Activated CD4-positive, alpha-beta T cell treated with anti-CD3 and anti-CD28 coated beads, Interleukin-2, amount 10 ng/mL, durations not matched to agents 7 days and 5 days (primary cell): ENCODE measurements around the gene GDPD5. TPM values are rescaled to one million over a fixed set of nuclear protein-coding genes. Genes with fewer than 3 reads are reported as not detected.

ENCODE experiments used
- CTCF ChIA-PET: fragments of 350-600 bp; sonication (Branson Sonifier 250); formaldehyde crosslinking; loops from one replicate; lab custom pipeline; 2021; ENCODE audit warnings: antibody characterized with exemption; lab: Charles Lee
- POLR2A ChIA-PET: fragments of 350-600 bp; sonication (Branson Sonifier 250); formaldehyde crosslinking; loops from one replicate; lab custom pipeline; 2021; ENCODE audit warnings: antibody characterized with exemption; lab: Charles Lee
- DNase-seq: peaks from one replicate; pipeline ENCODE4 v3.0.0-alpha.2; 2020
- H3K27ac Mint-ChIP-seq: one replicate; pipeline ENCODE4 v1.8.0; 2021; ENCODE audit warnings: mild to moderate bottlenecking, moderate library complexity, mixed read lengths
- H3K27me3 Mint-ChIP-seq: one replicate; pipeline ENCODE4 v1.8.0; 2021; ENCODE audit warnings: mixed read lengths
- H3K36me3 Mint-ChIP-seq: one replicate; pipeline ENCODE4 v1.8.0; 2021; ENCODE audit warnings: low read depth, mixed read lengths
- H3K4me1 Mint-ChIP-seq: one replicate; pipeline ENCODE4 v1.8.0; 2021; ENCODE audit warnings: mixed read lengths
- H3K4me3 Mint-ChIP-seq: one replicate; pipeline ENCODE4 v1.8.0; 2021; ENCODE audit warnings: mild to moderate bottlenecking, moderate library complexity, mixed read lengths
- H3K9me3 Mint-ChIP-seq: one replicate; pipeline ENCODE4 v1.8.0; 2021; ENCODE audit warnings: mixed read lengths
- total RNA-seq, 2 experiments: library from RNA; stranded (reverse); gene quantifications; one replicate each; pipeline ENCODE4 v1.2.3, GENCODE V29; 2021

Gene GDPD5
- total RNA-seq, 2 experiments from 2014 or later, result 55.8 to 62.3 TPM

GRCh38 chr11:75447415-75447814, 78.3 kb downstream of the GDPD5 start:
- ChIA-PET CTCF (no interaction called here), POLR2A (no interaction called here)
- DNase-seq, result no peak
- Mint-ChIP-seq H3K27ac (no peak overlapping the region), H3K27me3 (no peaks in the 10 kb centered on the region), H3K36me3 (peaks cover 2% of the 10 kb centered on the region), H3K4me1 (no peaks in the 10 kb centered on the region), H3K9me3 (no peaks in the 10 kb centered on the region), H3K4me3 (no peak overlapping the region)

- Mint-ChIP-seq H3K36me3 (no peaks in the 10 kb centered on the region), H3K4me3 (no peak overlapping the region), H3K27me3 (no peaks in the 10 kb centered on the region), H3K9me3 (no peaks in the 10 kb centered on the region), H3K4me1 (no peaks in the 10 kb centered on the region), H3K27ac (no peak overlapping the region)
- ChIA-PET POLR2A (no interaction called here), CTCF (interaction anchor here (0.7 to 2.9 kb wide), 18 partner anchors 9 to 108 kb away, joined by 3 to 15 read pairs (median 4); partner anchors contain the start of gene GDPD5)
- DNase-seq, result peak; percentile 74
Observed at GRCh38 chr11:75445315-75445953, 80.3 kb downstream of the GDPD5 start.

- Mint-ChIP-seq H3K36me3 (no peaks in the 10 kb centered on the region), H3K4me1 (no peaks in the 10 kb centered on the region), H3K27me3 (peaks cover 2% of the 10 kb centered on the region), H3K9me3 (no peaks in the 10 kb centered on the region), H3K27ac (no peak overlapping the region), H3K4me3 (no peak overlapping the region)
- no peak for DNase-seq
- CTCF ChIA-PET, result interaction anchor here (1.0 to 2.9 kb wide), 5 partner anchors 17 to 88 kb away, joined by 3 to 12 read pairs (median 4); partner anchors contain the start of gene GDPD5
- POLR2A ChIA-PET, result no interaction called here
Observed at GRCh38 chr11:75443043-75443442, 82.7 kb downstream of the GDPD5 start.

GRCh38 chr11:75442161-75442885, 83.4 kb downstream of the GDPD5 start:
- Mint-ChIP-seq H3K27ac (no peak overlapping the region), H3K4me1 (no peaks in the 10 kb centered on the region), H3K36me3 (no peaks in the 10 kb centered on the region), H3K4me3 (no peak overlapping the region), H3K9me3 (no peaks in the 10 kb centered on the region), H3K27me3 (peaks cover 2% of the 10 kb centered on the region)
- CTCF ChIA-PET, result interaction anchor here (1.0 to 2.9 kb wide), 3 partner anchors 81 to 89 kb away, joined by 3 to 12 read pairs (median 3); no protein-coding TSS in a partner anchor
- POLR2A ChIA-PET, result no interaction called here
- no peak for DNase-seq

- CTCF ChIA-PET, result interaction anchor here (0.7 to 1.0 kb wide), 2 partner anchors 87 to 88 kb away, joined by 3 read pairs; no protein-coding TSS in a partner anchor
- no peak overlapping the region for H3K27ac Mint-ChIP-seq
- no peaks in the 10 kb centered on the region for H3K36me3 Mint-ChIP-seq
- no peak for DNase-seq
- no peaks in the 10 kb centered on the region for H3K4me1 Mint-ChIP-seq
- H3K27me3 Mint-ChIP-seq, result peaks cover 2% of the 10 kb centered on the region
- POLR2A ChIA-PET, result no interaction called here
- no peaks in the 10 kb centered on the region for H3K9me3 Mint-ChIP-seq
- H3K4me3 Mint-ChIP-seq, result no peak overlapping the region
Observed at GRCh38 chr11:75441804-75442132, 84.0 kb downstream of the GDPD5 start.

GRCh38 chr11:75440960-75441803, 84.6 kb downstream of the GDPD5 start:
- ChIA-PET POLR2A (no interaction called here), CTCF (interaction anchor here (0.7 kb wide), 1 partner anchor 89 kb away, joined by 3 read pairs; no protein-coding TSS in a partner anchor)
- H3K9me3 Mint-ChIP-seq, result no peaks in the 10 kb centered on the region
- no peaks in the 10 kb centered on the region for H3K4me1 Mint-ChIP-seq
- no peak overlapping the region for H3K27ac Mint-ChIP-seq
- no peaks in the 10 kb centered on the region for H3K36me3 Mint-ChIP-seq
- peaks cover 2% of the 10 kb centered on the region for H3K27me3 Mint-ChIP-seq
- no peak for DNase-seq
- no peak overlapping the region for H3K4me3 Mint-ChIP-seq

- no peaks in the 10 kb centered on the region for H3K4me1 Mint-ChIP-seq
- no peak overlapping the region for H3K27ac Mint-ChIP-seq
- no peak overlapping the region for H3K4me3 Mint-ChIP-seq
- ChIA-PET POLR2A (no interaction called here), CTCF (interaction anchor here (0.9 kb wide), 1 partner anchor 11 kb away, joined by 3 read pairs; no protein-coding TSS in a partner anchor)
- peaks cover 2% of the 10 kb centered on the region for H3K27me3 Mint-ChIP-seq
- no peak for DNase-seq
- no peaks in the 10 kb centered on the region for H3K36me3 Mint-ChIP-seq
- no peaks in the 10 kb centered on the region for H3K9me3 Mint-ChIP-seq
Observed at GRCh38 chr11:75439495-75440120, 86.1 kb downstream of the GDPD5 start.

- CTCF ChIA-PET, result no interaction called here
- no peak for DNase-seq
- Mint-ChIP-seq H3K36me3 (no peaks in the 10 kb centered on the region), H3K9me3 (no peaks in the 10 kb centered on the region), H3K27ac (no peak overlapping the region), H3K4me3 (no peak overlapping the region), H3K27me3 (peaks cover 2% of the 10 kb centered on the region), H3K4me1 (no peaks in the 10 kb centered on the region)
- POLR2A ChIA-PET, result no interaction called here
Observed at GRCh38 chr11:75439026-75439425, 86.7 kb downstream of the GDPD5 start.

GRCh38 chr11:75437966-75438659, 87.6 kb downstream of the GDPD5 start:
- H3K36me3 Mint-ChIP-seq, result no peaks in the 10 kb centered on the region
- no peaks in the 10 kb centered on the region for H3K9me3 Mint-ChIP-seq
- CTCF ChIA-PET, result no interaction called here
- no peaks in the 10 kb centered on the region for H3K4me1 Mint-ChIP-seq
- no peak for DNase-seq
- no peak overlapping the region for H3K4me3 Mint-ChIP-seq
- peaks cover 7% of the 10 kb centered on the region for H3K27me3 Mint-ChIP-seq
- POLR2A ChIA-PET, result no interaction called here
- no peak overlapping the region for H3K27ac Mint-ChIP-seq

- no peak overlapping the region for H3K4me3 Mint-ChIP-seq
- ChIA-PET POLR2A (no interaction called here), CTCF (interaction anchor here (1.1 to 1.3 kb wide), 2 partner anchors 8 to 18 kb away, joined by 3 read pairs; no protein-coding TSS in a partner anchor)
- H3K4me1 Mint-ChIP-seq, result no peaks in the 10 kb centered on the region
- H3K27ac Mint-ChIP-seq, result no peak overlapping the region
- no peaks in the 10 kb centered on the region for H3K36me3 Mint-ChIP-seq
- peaks cover 18% of the 10 kb centered on the region for H3K27me3 Mint-ChIP-seq
- DNase-seq, result no peak
- no peaks in the 10 kb centered on the region for H3K9me3 Mint-ChIP-seq
Observed at GRCh38 chr11:75436806-75437205, 88.9 kb downstream of the GDPD5 start.

GRCh38 chr11:75435571-75435925, 90.2 kb downstream of the GDPD5 start:
- Mint-ChIP-seq H3K27me3 (peaks cover 31% of the 10 kb centered on the region), H3K9me3 (no peaks in the 10 kb centered on the region), H3K27ac (no peak overlapping the region), H3K4me3 (no peak overlapping the region), H3K36me3 (no peaks in the 10 kb centered on the region), H3K4me1 (peaks cover 8% of the 10 kb centered on the region)
- CTCF ChIA-PET, result interaction anchor here (0.6 to 2.7 kb wide), 5 partner anchors 8 to 55 kb away, joined by 3 to 15 read pairs (median 3); no protein-coding TSS in a partner anchor
- DNase-seq, result no peak
- POLR2A ChIA-PET, result no interaction called here
